Measurements from ENCODE around the gene INTS1. TPM values are rescaled to one million over a fixed set of nuclear protein-coding genes. Genes with fewer than 3 reads are reported as not detected.

The INTS1 gene
- polyA plus RNA-seq, 3 donors, result 5.5 to 64.3 (median 7.3) TPM

GRCh38 chr7:1483079-1483478 is 21.1 kb downstream of the INTS1 start:
- H3K27ac Mint-ChIP-seq, result no peak overlapping the region
- H3K79me2 ChIP-seq (ENCODE audit: insufficient read depth, low read length), result no peaks in the 10 kb centered on the region
- no peak overlapping the region for H3K27ac ChIP-seq (ENCODE audit: low read depth in 1 of 2, low read length in 2 of 2)
- H3K4me2 ChIP-seq (replicated peaks; ENCODE audit: extremely low read depth, low read length, poor library complexity, severe bottlenecking), result no peak overlapping the region
- H3K27me3 ChIP-seq (ENCODE audit: control insufficient read depth in 2 of 2, insufficient read depth in 2 of 2, low read length in 2 of 2), result no peaks in the 10 kb centered on the region
- intact Hi-C loops (cut with micrococcal nuclease), result no loop called here
- no peak overlapping the region for H3K4me3 ChIP-seq (replicated peaks in 1 of 3; ENCODE audit: low read depth in 2 of 3, low read length in 3 of 3)
- H3K9me3 ChIP-seq (replicated peaks in 1 of 2; ENCODE audit: control insufficient read depth in 1 of 2, insufficient read depth in 1 of 2, low read length in 2 of 2), result no peaks in the 10 kb centered on the region
- 84% methylated on average over 16 of the region's 22 CpGs for WGBS (ENCODE audit: insufficient coverage)
- peaks cover 0 to 1% (median 0%) of the 10 kb centered on the region in 7 donors for H3K9me3 Mint-ChIP-seq
- DNase-seq, result no peak
- H3K36me3 ChIP-seq (replicated peaks in 1 of 2; ENCODE audit: control insufficient read depth in 1 of 2, insufficient read depth in 2 of 2, low read length in 2 of 2), result peaks cover 91 to 96% of the 10 kb centered on the region in 2 donors
- H3K4me3 Mint-ChIP-seq, result no peak overlapping the region
- H3K4me1 Mint-ChIP-seq, result no peaks in the 10 kb centered on the region
- no peak overlapping the region for H3K9ac ChIP-seq (ENCODE audit: insufficient read depth, low read length, poor library complexity, severe bottlenecking)
- no peaks in the 10 kb centered on the region for H3K4me1 ChIP-seq (ENCODE audit: control insufficient read depth in 1 of 2, insufficient read depth in 2 of 2, low read length in 2 of 2)
- peaks cover 1% of the 10 kb centered on the region for H4K20me1 ChIP-seq (ENCODE audit: insufficient read depth, low read length)
- no peak for TF ChIP-seq CTCF (IDR thresholded peaks at IDR 0.05)
- no peaks in the 10 kb centered on the region for H3K27me3 Mint-ChIP-seq (ENCODE audit: low read depth in 3 of 3)
- H2AFZ ChIP-seq (ENCODE audit: insufficient read depth, low read depth, low read length, poor library complexity, severe bottlenecking), result no peak overlapping the region
- peaks cover 56 to 85% of the 10 kb centered on the region in 2 donors for H3K36me3 Mint-ChIP-seq

GRCh38 chr7:1481300-1481699 is 22.9 kb downstream of the INTS1 start:
- no peak overlapping the region for H3K4me3 ChIP-seq (replicated peaks in 1 of 3; ENCODE audit: low read depth in 2 of 3, low read length in 3 of 3)
- H3K27me3 ChIP-seq (ENCODE audit: control insufficient read depth in 2 of 2, insufficient read depth in 2 of 2, low read length in 2 of 2), result no peaks in the 10 kb centered on the region
- H3K9me3 Mint-ChIP-seq, result peaks cover 0 to 1% (median 0%) of the 10 kb centered on the region in 7 donors
- no peak overlapping the region for H3K27ac Mint-ChIP-seq
- H3K4me1 ChIP-seq (ENCODE audit: control insufficient read depth in 1 of 2, insufficient read depth in 2 of 2, low read length in 2 of 2), result no peaks in the 10 kb centered on the region
- H3K4me2 ChIP-seq (replicated peaks; ENCODE audit: extremely low read depth, low read length, poor library complexity, severe bottlenecking), result no peak overlapping the region
- no peaks in the 10 kb centered on the region for H3K27me3 Mint-ChIP-seq (ENCODE audit: low read depth in 3 of 3)
- H3K36me3 Mint-ChIP-seq, result peaks cover 50 to 82% of the 10 kb centered on the region in 2 donors
- TF ChIP-seq CTCF (IDR thresholded peaks at IDR 0.05), result no peak
- intact Hi-C loops (cut with micrococcal nuclease), result no loop called here
- H3K4me3 Mint-ChIP-seq, result no peak overlapping the region
- peaks cover 90 to 96% of the 10 kb centered on the region in 2 donors for H3K36me3 ChIP-seq (replicated peaks in 1 of 2; ENCODE audit: control insufficient read depth in 1 of 2, insufficient read depth in 2 of 2, low read length in 2 of 2)
- H3K9ac ChIP-seq (ENCODE audit: insufficient read depth, low read length, poor library complexity, severe bottlenecking), result no peak overlapping the region
- H3K27ac ChIP-seq (ENCODE audit: low read depth in 1 of 2, low read length in 2 of 2), result no peak overlapping the region
- H3K4me1 Mint-ChIP-seq, result no peaks in the 10 kb centered on the region
- 96% methylated on average over 20 of the region's 20 CpGs for WGBS (ENCODE audit: insufficient coverage)
- H3K79me2 ChIP-seq (ENCODE audit: insufficient read depth, low read length), result no peaks in the 10 kb centered on the region
- no peaks in the 10 kb centered on the region for H4K20me1 ChIP-seq (ENCODE audit: insufficient read depth, low read length)
- H2AFZ ChIP-seq (ENCODE audit: insufficient read depth, low read depth, low read length, poor library complexity, severe bottlenecking), result no peak overlapping the region
- no peak for DNase-seq
- H3K9me3 ChIP-seq (replicated peaks in 1 of 2; ENCODE audit: control insufficient read depth in 1 of 2, insufficient read depth in 1 of 2, low read length in 2 of 2), result no peaks in the 10 kb centered on the region
